ENCODE data around the gene HSF2.

DNA sequence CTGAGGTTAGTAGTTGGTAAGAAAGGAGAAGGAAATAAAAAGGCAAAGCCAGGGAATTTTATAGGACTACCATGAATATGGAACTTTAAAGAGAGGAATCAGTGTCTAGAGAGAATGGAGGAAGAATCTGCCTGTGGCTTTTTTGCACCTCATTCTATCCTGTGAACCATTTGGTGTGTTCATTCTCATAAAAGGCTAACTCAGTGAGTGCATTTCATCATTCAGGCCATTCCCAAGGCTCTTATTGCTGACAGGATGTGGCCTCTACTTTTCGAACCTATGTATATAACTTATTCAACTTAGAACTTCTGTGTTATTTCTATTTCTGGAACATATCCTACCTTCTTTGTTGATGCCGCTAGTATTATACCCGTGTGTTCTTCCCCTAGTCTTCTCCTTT is 27.1 kb downstream of the HSF2 start:
- TF ChIP-seq, protein P1, sequence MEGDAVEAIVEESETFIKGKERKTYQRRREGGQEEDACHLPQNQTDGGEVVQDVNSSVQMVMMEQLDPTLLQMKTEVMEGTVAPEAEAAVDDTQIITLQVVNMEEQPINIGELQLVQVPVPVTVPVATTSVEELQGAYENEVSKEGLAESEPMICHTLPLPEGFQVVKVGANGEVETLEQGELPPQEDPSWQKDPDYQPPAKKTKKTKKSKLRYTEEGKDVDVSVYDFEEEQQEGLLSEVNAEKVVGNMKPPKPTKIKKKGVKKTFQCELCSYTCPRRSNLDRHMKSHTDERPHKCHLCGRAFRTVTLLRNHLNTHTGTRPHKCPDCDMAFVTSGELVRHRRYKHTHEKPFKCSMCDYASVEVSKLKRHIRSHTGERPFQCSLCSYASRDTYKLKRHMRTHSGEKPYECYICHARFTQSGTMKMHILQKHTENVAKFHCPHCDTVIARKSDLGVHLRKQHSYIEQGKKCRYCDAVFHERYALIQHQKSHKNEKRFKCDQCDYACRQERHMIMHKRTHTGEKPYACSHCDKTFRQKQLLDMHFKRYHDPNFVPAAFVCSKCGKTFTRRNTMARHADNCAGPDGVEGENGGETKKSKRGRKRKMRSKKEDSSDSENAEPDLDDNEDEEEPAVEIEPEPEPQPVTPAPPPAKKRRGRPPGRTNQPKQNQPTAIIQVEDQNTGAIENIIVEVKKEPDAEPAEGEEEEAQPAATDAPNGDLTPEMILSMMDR (IDR thresholded peaks at IDR 0.05) = no peak
- no peak for TF ChIP-seq POLR2A (IDR thresholded peaks at IDR 0.05)

Data from transverse colon (tissue), 3 donors.